HepG2 (cell line): ENCODE measurements around the gene DACT2. TPM values are rescaled to one million over a fixed set of nuclear protein-coding genes. Genes with fewer than 3 reads are reported as not detected.

Experiments
- ASH2L ChIP-seq: fragments of 300-600, 200-600 bp; sonication (generic); IDR thresholded peaks from 2 replicates; pipeline ENCODE4 v1.7.0; 2017; ENCODE audit warnings: low read depth, mild to moderate bottlenecking, moderate library complexity, mixed read lengths, low read length; ENCODE audit not compliant: insufficient read length
- CSRNP2 ChIP-seq: sonication (generic); formaldehyde crosslinking; conservative IDR thresholded peaks from 2 replicates; pipeline ENCODE4 v1.8.0; 2022; ENCODE audit warnings: low read depth, missing genetic modification reagents
- ERF ChIP-seq: IDR thresholded peaks from 2 replicates; pipeline ENCODE4 v1.6.1; 2018; ENCODE audit warnings: missing biosample characterization, missing genetic modification reagents
- FOXM1 ChIP-seq: sonication (generic); formaldehyde crosslinking; IDR thresholded peaks from 2 replicates; pipeline ENCODE4 v1.5.0; 2020; ENCODE audit warnings: missing genetic modification reagents
- GFI1 ChIP-seq: sonication (generic); formaldehyde crosslinking; IDR thresholded peaks from 2 replicates; pipeline ENCODE4 v1.5.0; 2020; ENCODE audit warnings: missing genetic modification reagents, mild to moderate bottlenecking, borderline replicate concordance
- HNRNPL ChIP-seq: fragments of 200-400 bp; formaldehyde crosslinking; IDR thresholded peaks from 2 replicates; pipeline ENCODE4 v1.6.1; 2017; ENCODE audit warnings: mild to moderate bottlenecking, low read depth, low read length
- ISL2 ChIP-seq: sonication (generic); formaldehyde crosslinking; IDR thresholded peaks from 2 replicates; pipeline ENCODE4 v1.5.0; 2020; ENCODE audit warnings: missing genetic modification reagents
- KDM5B ChIP-seq: sonication (generic); formaldehyde crosslinking; IDR thresholded peaks from 2 replicates; pipeline ENCODE4 v1.4.0; 2020; ENCODE audit warnings: missing genetic modification reagents, mild to moderate bottlenecking, borderline replicate concordance
- KLF16 ChIP-seq, 2 experiments: sonication (generic) in 1 of 2; formaldehyde crosslinking in 1 of 2; IDR thresholded peaks; 2 replicates each; pipeline versions ENCODE4 v1.6.1 to v1.8.0; 2016 to 2023; ENCODE audit warnings: missing genetic modification reagents in 2 of 2, missing compliant biosample characterization in 1 of 2
- NR3C1 ChIP-seq: sonication (generic); formaldehyde crosslinking; IDR thresholded peaks from 2 replicates; pipeline ENCODE4 v1.4.0; 2020; ENCODE audit warnings: missing genetic modification reagents
- RBM39 ChIP-seq: fragments of 200-400 bp; formaldehyde crosslinking; IDR thresholded peaks from one replicate; pipeline ENCODE4 v1.6.1; 2018; ENCODE audit warnings: antibody characterized with exemption, mild to moderate bottlenecking, low read depth, low read length; ENCODE audit not compliant: poor library complexity, severe bottlenecking
- REPIN1 ChIP-seq: sonication (generic); formaldehyde crosslinking; IDR thresholded peaks from 2 replicates; pipeline ENCODE4 v1.8.0; 2022; ENCODE audit warnings: missing genetic modification reagents, low read depth, mild to moderate bottlenecking, borderline replicate concordance
- SRSF1 ChIP-seq: fragments of 200-400 bp; formaldehyde crosslinking; optimal IDR thresholded peaks from 2 replicates; pipeline ENCODE3; 2017; ENCODE audit warnings: mild to moderate bottlenecking, low read depth, low read length, moderate library complexity
- TBX2 ChIP-seq: sonication (generic); formaldehyde crosslinking; IDR thresholded peaks from 2 replicates; pipeline ENCODE4 v1.5.0; 2020; ENCODE audit warnings: missing genetic modification reagents, mild to moderate bottlenecking, borderline replicate concordance
- ZBTB7B ChIP-seq: sonication (generic); formaldehyde crosslinking; IDR thresholded peaks from 2 replicates; pipeline ENCODE4 v1.4.0; 2020; ENCODE audit warnings: missing genetic modification reagents
- ZNF263 ChIP-seq: sonication (generic); formaldehyde crosslinking; IDR thresholded peaks from 2 replicates; pipeline ENCODE4 v1.4.0; 2020; ENCODE audit warnings: missing genetic modification reagents
- polyA plus RNA-seq, 8 experiments: library from polyadenylated mRNA; depleted of rRNA in 3 of 8; stranded (reverse) in 7 of 8; unstranded in 1 of 8; fragments of >200 nt; fragmentation: Illumina TruSeq in 4 of 8; extraction: Trizol in 4 of 8; gene quantifications; 2 replicates each; pipeline versions ENCODE4 v1.2.1 to v1.2.3, GENCODE V29; 2011 to 2016; ENCODE audit warnings: low read depth in 4 of 8, missing spikeins in 1 of 8, mixed read lengths in 1 of 8; ENCODE audit not compliant: insufficient read depth in 1 of 8
- total RNA-seq, 5 experiments: library from RNA; depleted of rRNA; stranded (reverse); fragments of >200 nt; fragmentation: Illumina TruSeq; extraction: Trizol; gene quantifications; 2 replicates each; pipeline ENCODE4 v1.2.3, GENCODE V29; 2016; ENCODE audit warnings: low read depth in 1 of 5
- TF ChIP-seq, protein P1 (sequence below): sonication (generic); formaldehyde crosslinking; conservative IDR thresholded peaks from 2 replicates; pipeline ENCODE4 v1.5.0; 2020; ENCODE audit warnings: missing genetic modification reagents
- TF ChIP-seq, protein P2 (sequence below): sonication (generic); formaldehyde crosslinking; IDR thresholded peaks from 2 replicates; pipeline ENCODE4 v1.8.0; 2022; ENCODE audit warnings: missing genetic modification reagents, mild to moderate bottlenecking, borderline replicate concordance
- TF ChIP-seq, protein P3 (sequence below): sonication (generic); formaldehyde crosslinking; IDR thresholded peaks from 2 replicates; pipeline ENCODE4 v1.4.0; 2020; ENCODE audit warnings: missing genetic modification reagents, low read depth, mild to moderate bottlenecking, borderline replicate concordance

Gene DACT2
- total and polyA plus RNA-seq, 2 of the 13 experiments (the other 11 are each of a cell fraction or from before 2014, with no cell fraction given), result 0.15 TPM; not detected in 1

- TF ChIP-seq, protein P1, sequence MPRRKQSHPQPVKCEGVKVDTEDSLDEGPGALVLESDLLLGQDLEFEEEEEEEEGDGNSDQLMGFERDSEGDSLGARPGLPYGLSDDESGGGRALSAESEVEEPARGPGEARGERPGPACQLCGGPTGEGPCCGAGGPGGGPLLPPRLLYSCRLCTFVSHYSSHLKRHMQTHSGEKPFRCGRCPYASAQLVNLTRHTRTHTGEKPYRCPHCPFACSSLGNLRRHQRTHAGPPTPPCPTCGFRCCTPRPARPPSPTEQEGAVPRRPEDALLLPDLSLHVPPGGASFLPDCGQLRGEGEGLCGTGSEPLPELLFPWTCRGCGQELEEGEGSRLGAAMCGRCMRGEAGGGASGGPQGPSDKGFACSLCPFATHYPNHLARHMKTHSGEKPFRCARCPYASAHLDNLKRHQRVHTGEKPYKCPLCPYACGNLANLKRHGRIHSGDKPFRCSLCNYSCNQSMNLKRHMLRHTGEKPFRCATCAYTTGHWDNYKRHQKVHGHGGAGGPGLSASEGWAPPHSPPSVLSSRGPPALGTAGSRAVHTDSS (CRISPR knock-in tag), result no peak
- TF ChIP-seq ASH2L (no peak), ISL2 (CRISPR knock-in tag) (0 out of 2 replicates have a peak, but pooled peaks have one; percentile 17), TBX2 (CRISPR knock-in tag) (peak; percentile 85), CSRNP2 (CRISPR knock-in tag) (no peak), NR3C1 (CRISPR knock-in tag) (no peak), GFI1 (CRISPR knock-in tag) (peak; percentile 62; the same call in 1 of the 2 replicates), ZNF263 (CRISPR knock-in tag) (peak; percentile 76; the same call in 1 of the 2 replicates), FOXM1 (CRISPR knock-in tag) (no peak), REPIN1 (CRISPR knock-in tag) (peak; percentile 43; the same call in 1 of the 2 replicates), KLF16 (CRISPR knock-in tag; IDR thresholded peaks at IDR 0.05) (peak in 1 of 2 experiments; percentile 75; a peak in 2 of 4 replicates), RBM39 (peak; percentile 42), ERF (peak; percentile 58; the same call in 1 of the 2 replicates), SRSF1 (peak; percentile 47), HNRNPL (peak; percentile 93), KDM5B (CRISPR knock-in tag) (no peak; the same call in 1 of the 2 replicates), ZBTB7B (CRISPR knock-in tag) (peak; percentile 87)
- TF ChIP-seq, protein P2, sequence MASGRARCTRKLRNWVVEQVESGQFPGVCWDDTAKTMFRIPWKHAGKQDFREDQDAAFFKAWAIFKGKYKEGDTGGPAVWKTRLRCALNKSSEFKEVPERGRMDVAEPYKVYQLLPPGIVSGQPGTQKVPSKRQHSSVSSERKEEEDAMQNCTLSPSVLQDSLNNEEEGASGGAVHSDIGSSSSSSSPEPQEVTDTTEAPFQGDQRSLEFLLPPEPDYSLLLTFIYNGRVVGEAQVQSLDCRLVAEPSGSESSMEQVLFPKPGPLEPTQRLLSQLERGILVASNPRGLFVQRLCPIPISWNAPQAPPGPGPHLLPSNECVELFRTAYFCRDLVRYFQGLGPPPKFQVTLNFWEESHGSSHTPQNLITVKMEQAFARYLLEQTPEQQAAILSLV (CRISPR knock-in tag), result peak; percentile 88; the same call in 1 of the 2 replicates
- TF ChIP-seq, protein P3, sequence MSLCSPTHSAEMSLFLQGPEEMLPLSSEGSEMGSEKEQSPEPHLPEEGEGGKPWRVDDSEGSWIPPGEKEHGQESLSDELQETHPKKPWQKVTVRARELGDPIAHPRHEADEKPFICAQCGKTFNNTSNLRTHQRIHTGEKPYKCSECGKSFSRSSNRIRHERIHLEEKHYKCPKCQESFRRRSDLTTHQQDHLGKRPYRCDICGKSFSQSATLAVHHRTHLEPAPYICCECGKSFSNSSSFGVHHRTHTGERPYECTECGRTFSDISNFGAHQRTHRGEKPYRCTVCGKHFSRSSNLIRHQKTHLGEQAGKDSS (CRISPR knock-in tag), result peak; percentile 85; the same call in 1 of the 2 replicates
Measured at GRCh38 chr6:168282985-168283685, 36.4 kb downstream of the DACT2 start (continued).
